K562 (cell line): ENCODE measurements around the gene ABR. TPM values are rescaled to one million over a fixed set of nuclear protein-coding genes. Genes with fewer than 3 reads are reported as not detected.

Source experiments
- ATAC-seq: fragments of 200-7000 bp; cut with Tn5 transposase; 3 replicates; pipeline ENCODE4 v1.9.1; 2020; ENCODE audit warnings: moderate library complexity
- BruUV-seq: library from RNA; stranded (reverse); fragments of 400-500 nt; replicated peaks from 2 replicates; lab custom pipeline; 2021; lab: Mats Ljungman, UMichigan
- CTCF ChIA-PET: fragments of 300-600 bp; formaldehyde crosslinking; extraction: SDS; loops from one replicate; lab custom pipeline; 2021; ENCODE audit warnings: low intra/inter-chr PET ratio; lab: Yijun Ruan, JAX
- POLR2A ChIA-PET: fragments of 300-600, 350-650 bp; sonication (Branson Sonifier 250); formaldehyde crosslinking; extraction: SDS; loops from one replicate; lab custom pipeline; 2021; ENCODE audit warnings: antibody characterized with exemption, inconsistent platforms; lab: Yijun Ruan, JAX
- DNase-seq, 4 experiments: peaks; one replicate each; pipeline versions ENCODE4 v3.0.0 to v3.0.0-alpha.2; 2011 to 2018; ENCODE audit warnings: low spot score in 3 of 4, mixed read lengths in 3 of 4; ENCODE audit errors: extremely low read depth in 1 of 4
- FAIRE-seq: peaks from 2 replicates; lab custom pipeline; 2011; peaks lifted over from hg19 to GRCh38; lab: Jason Lieb, UNC
- H2AFZ ChIP-seq: 2 replicates; pipeline ENCODE4 v1.6.0; 2011; ENCODE audit warnings: low read depth, low read length, control low read depth, inconsistent platforms
- H3K27ac ChIP-seq: fragments of 200-600 bp; 3 replicates; pipeline ENCODE4 v1.8.0; 2011; ENCODE audit warnings: low read depth, mild to moderate bottlenecking, control low read depth, inconsistent platforms, low read length, moderate library complexity, mixed read lengths; ENCODE audit errors: extremely low read depth
- H3K27me3 ChIP-seq, 2 experiments: fragments of 300-600 bp in 1 of 2; 2 replicates in 1 of 2; 3 replicates in 1 of 2; pipeline versions ENCODE4 v1.6.0 to v1.8.0; 2011; ENCODE audit warnings: inconsistent platforms in 2 of 2, low read length in 2 of 2, mild to moderate bottlenecking in 1 of 2, mixed read lengths in 1 of 2, moderate library complexity in 1 of 2; ENCODE audit not compliant: control insufficient read depth in 2 of 2, insufficient read depth in 2 of 2
- H3K36me3 ChIP-seq: fragments of 300-600 bp; 3 replicates; pipeline ENCODE4 v1.8.0; 2011; ENCODE audit warnings: mild to moderate bottlenecking, low read length, inconsistent platforms; ENCODE audit not compliant: control insufficient read depth, insufficient read depth
- H3K4me1 ChIP-seq, 2 experiments: fragments of 200-600 bp in 1 of 2; replicated peaks in 1 of 2; 2 replicates in 1 of 2; 3 replicates in 1 of 2; pipeline versions ENCODE4 v1.5.1 to v1.8.0; 2011; ENCODE audit warnings: inconsistent platforms in 2 of 2, low read length in 2 of 2, mild to moderate bottlenecking in 1 of 2, mixed read lengths in 1 of 2, moderate library complexity in 1 of 2; ENCODE audit not compliant: control insufficient read depth in 2 of 2, insufficient read depth in 2 of 2
- H3K4me2 ChIP-seq: 2 replicates; pipeline ENCODE4 v1.6.1; 2011; ENCODE audit warnings: low read length, control low read depth, inconsistent platforms, mixed read lengths; ENCODE audit not compliant: insufficient read depth
- H3K4me3 ChIP-seq: fragments of 200-600 bp; sonication (generic), shearing (Covaris generic); 2 replicates; pipeline ENCODE4 v1.5.1; 2016; ENCODE audit warnings: control low read depth, inconsistent platforms
- H3K79me2 ChIP-seq: fragments of 200-600 bp; 3 replicates; pipeline ENCODE4 v1.8.0; 2011; ENCODE audit warnings: low read length, inconsistent platforms; ENCODE audit not compliant: control insufficient read depth, insufficient read depth
- H3K9ac ChIP-seq, 2 experiments: 2 replicates each; pipeline versions ENCODE4 v1.6.0 to v1.6.1; 2011; ENCODE audit warnings: low read depth in 2 of 2, low read length in 2 of 2, control low read depth in 1 of 2, inconsistent platforms in 1 of 2, mild to moderate bottlenecking in 1 of 2, mixed read lengths in 1 of 2; ENCODE audit not compliant: insufficient read depth in 1 of 2
- H3K9me1 ChIP-seq: one replicate; pipeline ENCODE4 v1.6.0; 2011; ENCODE audit warnings: inconsistent platforms, mild to moderate bottlenecking, low read length, moderate library complexity; ENCODE audit not compliant: control insufficient read depth, insufficient read depth
- H3K9me3 ChIP-seq: replicated peaks from 2 replicates; pipeline ENCODE4 v1.5.1; 2011; ENCODE audit warnings: low read depth, low read length, inconsistent platforms; ENCODE audit not compliant: control insufficient read depth, insufficient read depth
- H4K20me1 ChIP-seq: replicated peaks from 2 replicates; pipeline ENCODE4 v1.6.1; 2011; ENCODE audit warnings: low read length, inconsistent platforms, mixed read lengths; ENCODE audit not compliant: control insufficient read depth, insufficient read depth
- CHCHD3 ChIP-seq: fragments of 250-450 bp; sonication (Bioruptor Pico); IDR thresholded peaks from 2 replicates; pipeline ENCODE4 v2.1.2; 2022; ENCODE audit warnings: mild to moderate bottlenecking
- ETV5 ChIP-seq: sonication (generic); formaldehyde crosslinking; IDR thresholded peaks from 2 replicates; pipeline ENCODE4 v1.4.0; 2020; ENCODE audit warnings: low read depth, mild to moderate bottlenecking, missing genetic modification reagents
- HDGF ChIP-seq: fragments of 450-650 bp; IDR thresholded peaks from 2 replicates; pipeline ENCODE4 v1.6.1; 2016
- MYBL2 ChIP-seq, 2 experiments: fragments of 450-650 bp in 1 of 2; sonication (generic) in 1 of 2; formaldehyde crosslinking in 1 of 2; IDR thresholded peaks; 2 replicates each; pipeline versions ENCODE4 v1.6.1 to v1.8.1; 2017 to 2022; ENCODE audit warnings: borderline replicate concordance in 1 of 2, inconsistent platforms in 1 of 2, low read depth in 1 of 2, mild to moderate bottlenecking in 1 of 2, missing genetic modification reagents in 1 of 2, moderate library complexity in 1 of 2
- RCOR1 ChIP-seq, 2 experiments: IDR thresholded peaks; 2 replicates each; pipeline ENCODE4 v1.6.1; 2012; ENCODE audit warnings: low read depth in 2 of 2, low read length in 2 of 2, borderline replicate concordance in 1 of 2, improper control_type of control experiment in 1 of 2
- SAFB ChIP-seq: fragments of 200-400 bp; formaldehyde crosslinking; IDR thresholded peaks from 2 replicates; pipeline ENCODE4 v1.6.1; 2017; ENCODE audit warnings: low read depth, low read length, borderline replicate concordance
- TFAP4 ChIP-seq: sonication (generic); formaldehyde crosslinking; IDR thresholded peaks from 2 replicates; pipeline ENCODE4 v1.8.0; 2022; ENCODE audit warnings: missing genetic modification reagents, mild to moderate bottlenecking, moderate library complexity, borderline replicate concordance
- ZC3H11A ChIP-seq: IDR thresholded peaks from 2 replicates; pipeline ENCODE4 v1.6.1; 2012; ENCODE audit warnings: low read depth, low read length, improper control_type of control experiment
- ZFP36 ChIP-seq: fragments of 150-350 bp; IDR thresholded peaks from 2 replicates; pipeline ENCODE4 v1.6.1; 2018; ENCODE audit warnings: low read length, low read depth; ENCODE audit not compliant: partially characterized antibody
- ZNF324 ChIP-seq: fragments of 250-450 bp; sonication (Bioruptor Pico); IDR thresholded peaks from 2 replicates; pipeline ENCODE4 v1.4.0; 2020; ENCODE audit warnings: mild to moderate bottlenecking
- ZNF436 ChIP-seq: fragments of 250-450, 450-650 bp; sonication (Bioruptor Pico); formaldehyde crosslinking; IDR thresholded peaks from 2 replicates; pipeline ENCODE4 v1.7.0; 2020; ENCODE audit warnings: mild to moderate bottlenecking
- WGBS: fragments of 100-300 bp; shearing (Covaris generic); methylation state at CpG from one replicate; pipeline ENCODE4 v1.1.6; 2016; ENCODE audit warnings: low coverage, mixed read lengths; ENCODE audit not compliant: insufficient coverage; ENCODE audit errors: missing lambda C conversion rate; 5-methylcytosine and 5-hydroxymethylcytosine counted together
- in situ Hi-C: fragments of 300-500 bp; cut with MboI; formaldehyde crosslinking; loops from 4 replicates; pipeline ENCODE4 v1.15.0; 2018; ENCODE audit warnings: inconsistent platforms, mixed read lengths
- intact Hi-C: fragments of 100-400 bp; cut with micrococcal nuclease; formaldehyde crosslinking; loops from 2 replicates; pipeline ENCODE4 v1.14.2; 2022
- polyA plus RNA-seq, 8 experiments: library from polyadenylated mRNA; depleted of rRNA in 4 of 8; stranded (reverse) in 5 of 8; unstranded in 3 of 8; fragments of >200 nt; fragmentation: Nextera tagmentation in 2 of 8; fragmentation: Illumina TruSeq in 1 of 8; extraction: Ambion mirVana in 2 of 8; extraction: Trizol in 1 of 8; gene quantifications; 2 replicates each; pipeline versions ENCODE4 v1.2.1 to v1.2.3, GENCODE V29; 2011 to 2014; ENCODE audit warnings: inconsistent platforms in 1 of 8, missing spikeins in 1 of 8
- total RNA-seq, 7 experiments: library from RNA; depleted of rRNA in 6 of 7; stranded (reverse); fragments of >200 nt in 6 of 7; fragmentation: Illumina TruSeq in 2 of 7; extraction: Trizol in 2 of 7; gene quantifications; 2 replicates each; pipeline versions ENCODE4 v1.2.1 to v1.2.3, GENCODE V29; 2011 to 2021; ENCODE audit warnings: low replicate concordance in 1 of 7

The ABR gene
- total and polyA plus RNA-seq, 9 of the 15 experiments (the other 6 are each of a cell fraction or from before 2014, with no cell fraction given), result 0.07 to 1.6 (median 0.37) TPM; not detected in 1

DNA sequence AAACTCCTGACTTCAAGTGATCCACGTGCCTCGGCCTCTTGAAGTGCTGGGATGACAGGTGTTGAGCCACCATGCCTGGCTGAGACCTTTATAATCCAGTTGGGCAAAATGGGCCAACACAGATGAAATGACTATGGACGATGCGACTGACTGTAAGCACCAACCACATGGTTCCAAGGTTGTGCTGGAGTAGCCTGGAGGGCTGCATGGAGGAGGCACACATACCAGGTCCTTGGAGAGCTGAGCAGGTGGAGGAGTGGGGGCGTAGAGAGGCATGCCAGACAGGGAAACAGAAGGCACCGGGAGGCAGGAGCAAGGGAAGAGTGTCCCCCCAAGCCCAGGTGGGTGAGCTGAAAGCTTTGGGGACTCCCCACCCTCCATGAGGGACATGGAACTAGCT is 85.2 kb downstream of the ABR start:
- Histone ChIP-seq H3K79me2 (no peaks in the 10 kb centered on the region), H3K4me2 (no peak overlapping the region), H3K4me3 (no peak overlapping the region), H2AFZ (no peak overlapping the region), H3K27ac (no peak overlapping the region), H4K20me1 (0 out of 2 replicates have a peak, but pooled peaks cover 5% of the 10 kb centered on the region), H3K4me1 (peaks cover 0 to 5% of the 10 kb centered on the region in 2 experiments; a peak in 2 of 5 replicates), H3K9me3 (no peaks in the 10 kb centered on the region), H3K9me1 (no peaks in the 10 kb centered on the region), H3K27me3 (peaks cover 24 to 82% of the 10 kb centered on the region in 2 experiments), H3K36me3 (no peaks in the 10 kb centered on the region), H3K9ac (no peak overlapping the region)
- FAIRE-seq, result no peak
- TF ChIP-seq TFAP4 (CRISPR knock-in tag) (no peak), ZFP36 (peak; percentile 92)
- intact Hi-C loops (no loop called here), in situ Hi-C loops (no loop called here)
- POLR2A ChIA-PET, result interaction anchor here (0.7 kb wide), 1 partner anchor 9 kb away, joined by 3 read pairs; no protein-coding TSS in a partner anchor
- 0% methylated on average over 6 of the region's 6 CpGs for WGBS
- CTCF ChIA-PET, result no interaction called here
- ATAC-seq, result no peak
- DNase-seq, result no peak
- no TSS peak for BruUV-seq

- intact Hi-C loops (no loop called here), in situ Hi-C loops (no loop called here)
- DNase-seq (no peak), ATAC-seq (no peak), FAIRE-seq (no peak)
- Histone ChIP-seq H3K36me3 (no peaks in the 10 kb centered on the region), H3K9me1 (no peaks in the 10 kb centered on the region), H3K9me3 (no peaks in the 10 kb centered on the region), H3K4me3 (no peak overlapping the region), H3K9ac (no peak overlapping the region), H3K4me2 (no peak overlapping the region), H2AFZ (no peak overlapping the region), H4K20me1 (0 out of 2 replicates have a peak, but pooled peaks cover 5% of the 10 kb centered on the region), H3K27me3 (peaks cover 16 to 62% of the 10 kb centered on the region in 2 experiments; a peak in 4 of 5 replicates), H3K4me1 (peaks cover 0 to 12% of the 10 kb centered on the region in 2 experiments; a peak in 2 of 5 replicates), H3K27ac (no peak overlapping the region), H3K79me2 (no peaks in the 10 kb centered on the region)
- ChIA-PET CTCF (no interaction called here), POLR2A (interaction anchor here (0.6 kb wide), 1 partner anchor 78 kb away, joined by 3 read pairs; no protein-coding TSS in a partner anchor)
- WGBS, result 17% methylated on average over 8 of the region's 14 CpGs
- BruUV-seq, result no TSS peak
- TF ChIP-seq ZNF324 (CRISPR knock-in tag) (no peak), ETV5 (no peak), HDGF (no peak), RCOR1 (IDR thresholded peaks at IDR 0.05; ENCODE audit: borderline replicate concordance in 1 of 2, low read depth in 2 of 2, low read length in 2 of 2) (no peak), CHCHD3 (CRISPR knock-in tag) (no peak), ZNF436 (no peak), ZC3H11A (no peak), MYBL2 (IDR thresholded peaks at IDR 0.05; ENCODE audit: low read depth) (no peak), MYBL2 (CRISPR knock-in tag; IDR thresholded peaks at IDR 0.05; ENCODE audit: borderline replicate concordance) (no peak), SAFB (no peak)
These were observed 87.9 kb downstream of the ABR start for GRCh38 chr17:1091900-1092299.
